ENCODE measurements around the gene TAAR9.

DNA sequence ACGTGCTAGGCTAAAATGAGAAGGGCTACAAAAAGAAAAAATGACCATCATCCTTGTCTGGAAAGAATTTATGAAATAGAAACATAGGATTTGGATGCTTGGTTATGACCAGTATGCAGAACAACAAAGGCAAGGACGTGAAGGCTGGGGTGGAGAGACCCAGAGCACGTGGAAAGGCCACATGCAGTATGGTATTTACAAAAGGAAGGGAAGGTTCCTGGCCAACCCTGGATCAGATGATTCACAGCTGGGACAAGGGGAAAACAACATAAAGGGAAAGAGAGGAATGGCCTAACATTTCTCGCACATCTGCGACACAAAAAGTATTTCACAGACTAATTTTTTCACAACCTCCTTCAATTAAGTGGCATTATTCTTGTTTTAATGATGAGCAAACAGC lies 33.3 kb upstream of the TAAR9 start:
- TF ChIP-seq, protein P1, sequence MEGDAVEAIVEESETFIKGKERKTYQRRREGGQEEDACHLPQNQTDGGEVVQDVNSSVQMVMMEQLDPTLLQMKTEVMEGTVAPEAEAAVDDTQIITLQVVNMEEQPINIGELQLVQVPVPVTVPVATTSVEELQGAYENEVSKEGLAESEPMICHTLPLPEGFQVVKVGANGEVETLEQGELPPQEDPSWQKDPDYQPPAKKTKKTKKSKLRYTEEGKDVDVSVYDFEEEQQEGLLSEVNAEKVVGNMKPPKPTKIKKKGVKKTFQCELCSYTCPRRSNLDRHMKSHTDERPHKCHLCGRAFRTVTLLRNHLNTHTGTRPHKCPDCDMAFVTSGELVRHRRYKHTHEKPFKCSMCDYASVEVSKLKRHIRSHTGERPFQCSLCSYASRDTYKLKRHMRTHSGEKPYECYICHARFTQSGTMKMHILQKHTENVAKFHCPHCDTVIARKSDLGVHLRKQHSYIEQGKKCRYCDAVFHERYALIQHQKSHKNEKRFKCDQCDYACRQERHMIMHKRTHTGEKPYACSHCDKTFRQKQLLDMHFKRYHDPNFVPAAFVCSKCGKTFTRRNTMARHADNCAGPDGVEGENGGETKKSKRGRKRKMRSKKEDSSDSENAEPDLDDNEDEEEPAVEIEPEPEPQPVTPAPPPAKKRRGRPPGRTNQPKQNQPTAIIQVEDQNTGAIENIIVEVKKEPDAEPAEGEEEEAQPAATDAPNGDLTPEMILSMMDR (conservative IDR thresholded peaks at IDR 0.05; ENCODE audit: low read depth, low read length), result no peak
- TF ChIP-seq EZH2phosphoT487 (IDR thresholded peaks at IDR 0.05; ENCODE audit: borderline replicate concordance, low read length), result no peak
